Subcutaneous adipose tissue (tissue), 4 donors: ENCODE measurements around the gene MOB3C. TPM values are rescaled to one million over a fixed set of nuclear protein-coding genes. Genes with fewer than 3 reads are reported as not detected.

ENCODE experiments used
- total RNA-seq, 4 donors: library from RNA; depleted of rRNA; stranded (reverse); fragments of >200 nt; gene quantifications; one replicate each; pipeline ENCODE4 v1.1.0, GENCODE V29; 2016
- TF ChIP-seq, protein P1 (sequence below): fragments of 450-650 bp; IDR thresholded peaks from one replicate; pipeline ENCODE4 v1.5.1; 2016; ENCODE audit warnings: low read depth, mild to moderate bottlenecking, control low read depth, antibody characterized with exemption, moderate library complexity

MOB3C gene
- total RNA-seq, 4 donors from 2014 or later: 14.5 to 19.2 (median 16.4) TPM

- TF ChIP-seq, protein P1, sequence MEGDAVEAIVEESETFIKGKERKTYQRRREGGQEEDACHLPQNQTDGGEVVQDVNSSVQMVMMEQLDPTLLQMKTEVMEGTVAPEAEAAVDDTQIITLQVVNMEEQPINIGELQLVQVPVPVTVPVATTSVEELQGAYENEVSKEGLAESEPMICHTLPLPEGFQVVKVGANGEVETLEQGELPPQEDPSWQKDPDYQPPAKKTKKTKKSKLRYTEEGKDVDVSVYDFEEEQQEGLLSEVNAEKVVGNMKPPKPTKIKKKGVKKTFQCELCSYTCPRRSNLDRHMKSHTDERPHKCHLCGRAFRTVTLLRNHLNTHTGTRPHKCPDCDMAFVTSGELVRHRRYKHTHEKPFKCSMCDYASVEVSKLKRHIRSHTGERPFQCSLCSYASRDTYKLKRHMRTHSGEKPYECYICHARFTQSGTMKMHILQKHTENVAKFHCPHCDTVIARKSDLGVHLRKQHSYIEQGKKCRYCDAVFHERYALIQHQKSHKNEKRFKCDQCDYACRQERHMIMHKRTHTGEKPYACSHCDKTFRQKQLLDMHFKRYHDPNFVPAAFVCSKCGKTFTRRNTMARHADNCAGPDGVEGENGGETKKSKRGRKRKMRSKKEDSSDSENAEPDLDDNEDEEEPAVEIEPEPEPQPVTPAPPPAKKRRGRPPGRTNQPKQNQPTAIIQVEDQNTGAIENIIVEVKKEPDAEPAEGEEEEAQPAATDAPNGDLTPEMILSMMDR: no peak
Measured at GRCh38 chr1:46630719-46631118, 14.1 kb upstream of the MOB3C start.

- TF ChIP-seq, protein P1: no peak
Measured at GRCh38 chr1:46623743-46624644, 7.4 kb upstream of the MOB3C start.

DNA sequence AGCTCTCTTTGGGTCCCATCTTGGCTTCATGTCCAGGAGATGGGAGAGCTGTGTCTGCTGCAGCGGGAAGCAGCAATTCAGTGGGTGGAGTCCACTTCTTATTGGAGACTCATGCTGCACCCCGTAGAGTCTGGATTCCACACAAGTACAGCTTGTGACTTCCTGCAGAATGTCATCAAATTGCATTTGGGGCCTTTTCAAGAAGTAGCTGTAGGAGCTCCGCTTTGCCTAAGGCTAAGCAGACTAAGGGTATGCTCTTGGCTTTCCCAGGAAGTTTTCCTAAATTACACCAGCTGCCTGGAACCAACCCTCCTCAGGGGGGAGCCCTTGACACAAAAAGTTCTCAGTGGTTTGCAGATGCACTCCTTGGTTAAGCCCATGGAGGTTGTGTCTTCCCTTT lies 5.7 kb upstream of the MOB3C start:
- TF ChIP-seq, protein P1: no peak

DNA sequence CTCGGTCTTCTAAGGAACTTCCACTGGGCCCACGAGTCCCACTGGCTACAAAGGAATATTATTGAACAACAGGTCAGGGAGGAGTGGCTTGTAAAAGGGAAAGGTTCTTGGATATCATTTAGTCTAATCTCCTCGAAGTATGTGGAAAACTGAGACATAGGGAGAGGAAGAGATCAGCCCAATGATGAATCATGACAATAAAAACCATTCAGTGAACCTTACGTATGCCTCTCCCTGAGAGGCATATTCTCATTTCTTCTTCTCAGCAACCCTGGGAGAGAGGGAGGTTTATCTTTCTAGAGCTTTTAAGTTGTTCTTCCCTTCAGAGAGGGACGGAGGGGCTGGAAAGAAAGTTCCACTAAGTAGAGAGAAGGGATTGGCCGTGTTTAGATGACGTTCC lies 5.3 kb upstream of the MOB3C start:
- TF ChIP-seq, protein P1: no peak

DNA sequence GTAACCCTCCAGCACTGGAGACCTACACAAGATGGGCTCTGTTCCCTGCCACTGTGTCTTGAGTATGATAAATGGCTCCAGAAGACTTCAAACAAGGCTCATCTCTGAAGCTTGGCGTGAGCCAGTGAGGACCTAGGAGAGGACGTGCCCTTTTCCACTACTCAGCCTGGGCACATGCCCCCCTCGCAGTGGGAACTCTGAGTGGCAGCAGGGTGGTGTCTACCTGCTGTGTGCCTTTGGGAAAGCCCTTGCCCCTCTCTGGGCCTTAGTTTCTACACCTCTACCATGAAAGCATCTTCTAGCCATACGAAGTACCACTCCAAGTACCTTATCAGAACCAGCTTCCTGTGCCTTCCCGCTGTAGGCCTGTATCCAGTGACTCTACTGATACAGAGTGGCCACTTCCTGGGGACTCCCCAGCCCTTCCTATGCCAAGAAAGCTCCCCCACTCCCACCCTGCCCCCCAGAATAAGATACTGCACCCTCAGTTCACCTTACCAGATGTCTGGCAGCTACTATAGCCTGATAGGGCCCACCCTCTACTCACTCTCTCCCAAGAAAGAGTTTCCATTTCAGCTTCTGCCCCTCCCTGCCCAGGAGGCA lies 3.1 kb upstream of the MOB3C start:
- TF ChIP-seq, protein P1: no peak

GRCh38 chr1:46618754-46619415 lies 2.3 kb upstream of the MOB3C start:
- TF ChIP-seq, protein P1: no peak

DNA sequence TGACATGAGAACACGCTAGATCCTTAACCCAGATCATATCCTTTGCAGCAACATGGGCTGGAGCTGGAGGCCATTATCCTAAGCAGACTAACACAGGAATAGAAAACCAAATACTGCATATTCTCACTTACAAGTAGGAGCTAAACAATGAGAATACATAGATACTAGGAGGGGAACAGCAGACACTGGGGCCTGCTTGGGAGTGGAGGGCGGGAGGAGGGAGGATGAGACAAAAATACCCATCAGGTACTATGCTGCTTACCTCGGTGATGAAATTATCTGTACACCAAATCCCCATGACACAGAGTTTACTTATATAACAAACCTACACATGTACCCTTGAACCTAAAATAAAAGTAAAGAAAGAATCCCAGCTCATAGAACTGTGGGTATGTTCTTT lies 1.2 kb upstream of the MOB3C start:
- TF ChIP-seq, protein P1: no peak
